ENCODE data around the gene SYPL2.
A peak's percentile ranks its signal among the peaks of the same experiment; 100 is the strongest.
"Not testable (repeated sequence)": the region's sequence is repeated elsewhere in the genome, so short reads cannot be mapped to it uniquely, and the experiment has no call there.

SYPL2 gene

GRCh38 chr1:109433322-109433721, 33.0 kb upstream of the SYPL2 start:
- H3K4me3 ChIP-seq (ENCODE audit: low read depth, low read length): no peak overlapping the region
- no peak for TF ChIP-seq CTCF (IDR thresholded peaks at IDR 0.05; ENCODE audit: low read depth, low read length, missing control alignments)
- no peak for DNase-seq (ENCODE audit: low read depth)
- in situ Hi-C loops (cut with HindIII; ENCODE audit: low sequenced_read_pairs): no loop called here

GRCh38 chr1:109434484-109434883, 31.9 kb upstream of the SYPL2 start:
- no peak overlapping the region for H3K4me3 ChIP-seq (ENCODE audit: low read depth, low read length)
- TF ChIP-seq CTCF (IDR thresholded peaks at IDR 0.05; ENCODE audit: low read depth, low read length, missing control alignments): no peak
- in situ Hi-C loops (cut with HindIII; ENCODE audit: low sequenced_read_pairs): no loop called here
- no peak for DNase-seq (ENCODE audit: low read depth)

- DNase-seq (ENCODE audit: low read depth): peak; percentile 60
- in situ Hi-C loops (cut with HindIII; ENCODE audit: low sequenced_read_pairs): no loop called here
- H3K4me3 ChIP-seq (ENCODE audit: low read depth, low read length): no peak overlapping the region
- TF ChIP-seq CTCF (IDR thresholded peaks at IDR 0.05; ENCODE audit: low read depth, low read length, missing control alignments): no peak
These were observed 27.5 kb upstream of the SYPL2 start for GRCh38 chr1:109438798-109439297.

GRCh38 chr1:109441069-109441468, 25.3 kb upstream of the SYPL2 start:
- no peak for DNase-seq (ENCODE audit: low read depth)
- no peak for TF ChIP-seq CTCF (IDR thresholded peaks at IDR 0.05; ENCODE audit: low read depth, low read length, missing control alignments)
- no peak overlapping the region for H3K4me3 ChIP-seq (ENCODE audit: low read depth, low read length)
- in situ Hi-C loops (cut with HindIII; ENCODE audit: low sequenced_read_pairs): no loop called here

GRCh38 chr1:109443476-109443875, 22.9 kb upstream of the SYPL2 start:
- no peak for TF ChIP-seq CTCF (IDR thresholded peaks at IDR 0.05; ENCODE audit: low read depth, low read length, missing control alignments)
- no peak for DNase-seq (ENCODE audit: low read depth)
- in situ Hi-C loops (cut with HindIII; ENCODE audit: low sequenced_read_pairs): no loop called here
- no peak overlapping the region for H3K4me3 ChIP-seq (ENCODE audit: low read depth, low read length)

GRCh38 chr1:109444346-109444745, 22.0 kb upstream of the SYPL2 start:
- H3K4me3 ChIP-seq (ENCODE audit: low read depth, low read length): no peak overlapping the region
- no peak for TF ChIP-seq CTCF (IDR thresholded peaks at IDR 0.05; ENCODE audit: low read depth, low read length, missing control alignments)
- in situ Hi-C loops (cut with HindIII; ENCODE audit: low sequenced_read_pairs): no loop called here
- DNase-seq (ENCODE audit: low read depth): no peak

GRCh38 chr1:109445949-109446695, 20.2 kb upstream of the SYPL2 start:
- DNase-seq (ENCODE audit: low read depth); H3K4me3 ChIP-seq (ENCODE audit: low read depth, low read length); in situ Hi-C loops (cut with HindIII; ENCODE audit: low sequenced_read_pairs): not testable (repeated sequence)

Data from astrocyte of the cerebellum (primary cell).